Measurements from ENCODE around the gene SEMA3B. TPM values are rescaled to one million over a fixed set of nuclear protein-coding genes. Genes with fewer than 3 reads are reported as not detected.

Gene SEMA3B
- total RNA-seq = 107 TPM

DNA sequence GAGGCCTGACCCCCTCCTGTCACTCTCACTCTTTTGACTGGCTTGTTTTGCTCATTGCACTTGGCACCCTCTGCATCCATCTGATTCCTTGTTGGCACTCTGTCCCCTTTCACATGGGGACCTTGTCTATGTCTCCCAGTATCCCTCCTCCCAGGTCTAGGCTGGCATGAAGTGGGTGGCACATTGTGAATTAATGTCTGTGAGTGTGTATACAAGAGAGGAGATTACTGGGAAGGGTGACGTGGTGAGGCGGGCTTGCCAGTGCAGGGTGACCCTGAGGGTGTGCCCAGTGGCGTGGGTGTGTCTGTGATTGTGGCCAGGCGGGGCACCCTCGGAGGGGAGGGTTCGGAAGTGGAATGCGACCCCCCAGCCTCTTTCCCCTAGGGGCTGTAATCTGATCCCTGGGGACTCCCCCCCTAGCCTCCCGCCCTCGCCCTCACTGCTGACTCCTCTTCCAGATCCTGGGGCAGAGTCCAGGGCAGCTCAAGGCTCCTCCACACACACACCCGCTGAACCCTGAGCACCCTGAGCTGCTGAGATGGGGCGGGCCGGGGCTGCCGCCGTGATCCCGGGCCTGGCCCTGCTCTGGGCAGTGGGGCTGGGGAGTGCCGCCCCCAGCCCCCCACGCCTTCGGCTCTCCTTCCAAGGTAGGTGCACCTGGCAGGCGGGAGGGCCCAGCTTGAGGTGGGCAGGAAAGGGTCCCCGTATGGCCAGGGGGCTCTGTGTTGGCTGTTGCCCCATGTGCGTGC lies at the start of gene SEMA3B:
Gene SEMA3B, plus strand, starts transcription at position 445 of the 749 bp plus-strand sequence. Its CDS starts 94 bp downstream, at position 539.

DNA sequence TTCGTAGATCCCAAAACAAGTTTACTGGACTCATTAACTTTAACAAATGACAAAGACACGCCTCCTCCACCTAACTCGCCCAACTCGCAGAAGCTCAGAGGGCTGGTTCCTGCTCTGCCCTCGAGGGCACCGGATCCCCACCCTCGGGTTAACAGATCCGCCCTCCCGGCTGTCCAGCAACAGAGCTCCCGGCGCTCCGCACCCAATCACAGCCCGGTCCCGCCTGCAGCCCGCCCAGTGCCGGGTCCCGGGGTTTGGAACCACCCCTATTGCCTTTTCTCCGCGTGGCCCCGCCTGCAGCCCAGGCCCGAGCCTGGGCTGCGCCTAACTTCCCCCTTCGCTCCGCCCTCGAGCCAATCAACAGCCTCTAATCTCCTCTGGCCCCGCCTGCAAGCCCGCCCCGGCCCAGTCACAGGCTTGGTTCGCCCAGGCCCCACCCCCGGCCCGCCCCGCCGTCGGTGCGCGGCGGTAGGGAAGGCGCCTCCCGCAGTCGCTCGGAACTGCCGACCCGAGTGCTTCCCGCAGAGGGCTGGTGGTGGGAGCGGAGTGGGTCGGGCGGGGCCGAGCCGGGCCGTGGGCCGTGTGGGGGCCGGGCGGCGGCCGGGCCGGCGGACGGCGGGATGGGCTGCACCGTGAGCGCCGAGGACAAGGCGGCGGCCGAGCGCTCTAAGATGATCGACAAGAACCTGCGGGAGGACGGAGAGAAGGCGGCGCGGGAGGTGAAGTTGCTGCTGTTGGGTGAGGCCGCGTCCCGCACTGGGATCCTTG lies 33.0 kb upstream of the SEMA3B start, which contains the start of gene GNAI2:
Gene GNAI2, plus strand, starts transcription at position 489 of the 768 bp plus-strand sequence. Its CDS starts 132 bp downstream, at position 621.

DNA sequence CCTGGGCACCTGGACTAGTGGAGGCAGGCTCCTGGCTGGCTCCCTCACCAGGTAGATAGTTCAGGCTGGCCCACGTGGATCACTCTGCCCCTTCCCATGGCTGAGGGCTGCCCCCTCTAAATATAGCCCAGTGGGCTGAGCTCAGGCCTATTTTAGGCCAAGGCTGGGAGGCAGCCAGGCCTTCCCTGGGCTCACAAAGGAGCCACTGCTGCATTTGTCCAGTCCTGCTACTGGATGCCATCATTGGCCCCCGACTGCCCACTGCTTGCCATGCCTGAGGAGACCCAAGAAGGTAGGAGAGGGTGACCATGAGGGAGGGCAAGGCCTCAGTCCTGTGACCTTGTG lies 9.9 kb downstream of the SEMA3B start, which contains the start of gene LSMEM2:
Gene LSMEM2, plus strand, starts transcription at position 208 of the 345 bp plus-strand sequence. Its CDS starts 27 bp downstream, at position 235.

DNA sequence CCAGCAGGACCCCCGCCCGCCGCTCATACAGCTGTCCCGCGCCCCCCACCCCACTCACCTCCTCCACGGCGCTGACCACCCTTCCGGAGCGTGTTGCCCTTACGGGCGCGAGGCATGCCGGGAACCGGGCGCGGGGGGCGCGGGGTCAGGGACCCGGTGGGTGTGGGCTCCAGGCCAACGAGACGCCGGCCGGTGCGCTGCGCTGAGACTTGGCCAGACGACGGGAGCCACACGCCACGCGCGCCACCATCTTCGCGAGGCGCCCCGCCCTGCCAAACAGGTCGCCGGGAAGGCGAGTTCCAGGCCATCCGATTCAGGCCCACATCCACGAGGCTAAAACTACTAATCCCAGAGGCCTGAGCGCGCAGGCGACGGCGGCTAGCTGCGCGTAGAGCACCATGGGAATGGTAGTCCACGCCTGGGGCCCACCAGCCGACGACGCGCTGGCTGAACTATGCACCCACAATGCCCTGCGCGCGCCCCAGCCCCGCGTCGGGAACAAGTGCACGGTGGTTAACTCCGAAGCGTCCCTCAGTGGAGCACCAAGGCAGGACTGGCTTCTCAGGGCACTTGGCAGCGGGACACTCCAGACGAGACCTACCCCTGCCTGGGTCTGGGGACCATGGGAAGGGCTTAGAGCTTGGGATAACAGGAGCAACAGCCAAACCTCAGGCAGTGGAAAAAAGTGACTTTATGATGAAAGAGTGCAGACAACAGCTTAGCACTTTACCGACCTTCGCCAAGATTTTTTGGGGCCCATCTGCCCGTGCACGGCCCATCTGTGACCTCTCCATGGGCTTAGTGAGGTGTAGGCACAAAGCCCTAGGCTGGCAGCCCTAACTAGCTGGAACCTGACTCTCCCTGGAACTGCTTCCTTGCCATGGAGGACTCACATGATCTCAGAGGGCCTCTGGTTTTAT lies 23.5 kb downstream of the SEMA3B start, which contains the start of gene IFRD2:
Gene IFRD2, minus strand, starts transcription at position 271 of the 920 bp plus-strand sequence. Its CDS starts 155 bp downstream, at position 116.

DNA sequence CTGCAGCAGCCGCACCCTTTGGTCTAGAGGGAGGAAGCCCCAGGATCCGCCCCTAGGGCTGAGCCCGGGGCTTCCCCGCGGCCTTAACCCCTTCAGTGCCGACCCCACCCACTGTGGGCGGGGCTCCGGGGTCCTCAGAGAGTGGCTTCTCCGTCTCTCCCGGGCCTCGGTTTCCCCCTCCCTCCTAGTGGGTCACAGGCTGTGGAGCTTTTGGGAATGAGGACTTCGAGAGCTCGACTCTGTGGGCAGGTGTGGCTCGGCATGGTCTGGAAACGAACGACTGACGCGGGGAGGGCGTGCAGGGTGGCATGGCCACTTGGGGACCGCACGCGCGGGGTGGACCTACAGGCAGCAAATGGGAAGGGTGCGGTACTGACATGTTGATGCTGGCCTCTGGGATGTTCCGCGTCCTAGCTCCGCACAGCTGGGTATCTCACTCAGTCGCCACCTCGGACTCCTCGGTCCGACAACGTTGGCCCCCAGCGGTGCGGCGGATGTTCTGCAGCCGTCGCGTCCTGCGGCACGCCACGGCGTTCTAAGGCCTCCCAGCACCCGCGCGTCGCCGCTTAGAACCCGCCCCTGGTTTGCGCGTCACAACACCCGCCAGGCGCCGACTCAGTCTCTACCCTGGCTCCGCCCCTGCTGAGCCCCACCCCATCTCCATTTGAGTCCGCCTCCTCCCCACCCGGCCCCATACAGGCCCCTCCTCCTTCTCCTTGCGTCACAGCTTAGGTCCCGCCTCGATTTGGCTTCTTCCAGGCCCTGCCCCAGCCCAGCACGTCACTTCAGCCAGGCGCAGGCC lies 30.1 kb downstream of the SEMA3B start, which contains the start of the genes HYAL3 and NAA80:
Gene HYAL3, minus strand, starts transcription at position 570 of the 802 bp plus-strand sequence. CDS start 3,803 bp downstream, outside the sequence.
Gene NAA80, minus strand, starts transcription at position 570 of the 802 bp plus-strand sequence. CDS start 1,942 bp downstream, outside the sequence.

DNA sequence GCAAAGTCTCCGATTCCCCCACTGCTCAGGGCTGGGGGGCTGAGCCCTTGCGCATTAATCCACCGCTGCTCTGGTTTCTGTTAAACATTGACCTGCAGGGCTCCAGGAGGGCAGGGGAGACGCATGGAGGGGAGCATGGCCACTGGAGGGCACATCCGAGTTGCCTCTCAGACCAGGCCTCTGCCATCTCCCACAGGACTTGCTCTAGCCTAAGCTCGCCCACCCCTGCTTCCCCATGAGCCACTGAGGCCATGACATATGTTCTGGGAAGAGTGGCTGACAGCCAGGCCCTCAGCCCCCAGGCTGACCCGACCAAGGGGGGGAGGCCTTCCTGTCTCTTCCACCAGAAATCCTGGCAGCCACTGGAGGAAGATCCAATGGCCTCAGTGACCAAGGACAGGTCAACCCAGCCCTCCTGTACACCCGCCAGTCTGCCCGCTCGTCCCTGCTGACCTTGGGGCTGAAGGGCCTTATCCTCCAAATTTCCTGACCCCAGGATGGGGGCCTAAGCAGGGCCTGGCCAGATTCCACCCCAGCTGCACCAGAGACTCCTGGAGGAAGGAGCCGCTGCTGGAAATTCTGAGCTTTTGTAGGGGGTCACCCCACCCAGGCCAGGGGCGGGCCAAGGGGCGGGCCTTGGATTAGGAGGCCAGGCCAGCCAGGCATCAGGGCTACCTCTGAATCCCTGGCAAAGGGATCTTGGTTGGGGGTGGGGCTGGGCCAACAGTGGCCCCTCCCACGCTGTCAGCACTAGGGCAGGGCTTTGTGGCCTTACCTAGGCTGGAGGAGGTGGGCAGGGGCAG lies 34.3 kb downstream of the SEMA3B start, which contains the start of gene HYAL1:
Gene HYAL1, minus strand, starts transcription at position 562 of the 803 bp plus-strand sequence. CDS start 618 bp downstream, outside the sequence.

DNA sequence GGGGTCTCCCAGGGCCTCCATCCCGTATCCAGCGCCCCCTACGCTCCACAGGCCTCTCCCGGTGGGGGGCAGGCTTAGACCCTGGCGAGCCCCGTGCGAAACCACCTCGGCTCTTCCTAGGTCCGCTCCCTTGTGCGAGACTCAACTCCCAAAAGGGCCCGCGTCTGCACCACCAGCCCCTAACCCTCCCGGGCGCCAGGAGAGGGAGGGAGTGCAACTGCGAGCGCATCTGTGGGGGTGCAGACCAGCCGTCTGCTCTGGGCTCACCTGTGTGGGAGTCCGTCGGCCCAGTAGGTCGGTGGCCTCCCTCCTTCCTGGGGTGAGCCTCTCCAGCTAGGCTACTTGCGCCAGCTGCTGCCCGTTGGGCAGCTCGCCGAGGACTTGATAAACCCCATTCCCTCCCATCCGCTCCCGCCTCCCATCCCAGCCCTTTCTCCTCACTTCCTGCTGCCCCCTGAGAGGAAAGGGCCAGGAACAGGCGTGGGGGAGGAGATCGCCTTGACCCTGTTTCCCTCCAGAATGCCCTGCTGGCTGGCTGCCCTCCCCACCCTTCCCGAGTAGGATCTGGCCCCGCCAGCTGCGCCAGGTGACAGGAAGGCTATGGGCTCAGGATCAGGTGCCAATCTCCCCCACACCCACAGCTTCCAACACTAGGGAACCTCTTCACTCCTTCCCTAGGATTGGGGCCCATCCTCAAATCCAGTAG lies 53.6 kb downstream of the SEMA3B start, which contains the start of gene HYAL2:
Gene HYAL2, minus strand, starts transcription at position 360 of the 706 bp plus-strand sequence. CDS start 2,256 bp downstream, outside the sequence.

Other genes with a start within 250 kb of the SEMA3B start
- gene RBM5, start 180.2 kb upstream of the SEMA3B start, total RNA-seq = 451 TPM
- gene SEMA3F, start 113.8 kb upstream of the SEMA3B start, total RNA-seq = 60.7 TPM
- gene GNAT1, start 77.5 kb upstream of the SEMA3B start, total RNA-seq = 66.7 TPM
- 21.4 TPM for gene SLC38A3, start 63.9 kb upstream of the SEMA3B start, total RNA-seq
- 125 TPM for gene GNAI2, start 32.9 kb upstream of the SEMA3B start, total RNA-seq
- 1.4 TPM for gene LSMEM2, start 9.9 kb downstream of the SEMA3B start, total RNA-seq
- 19.8 TPM for gene IFRD2, start 23.3 kb downstream of the SEMA3B start, total RNA-seq
- 3.9 TPM for gene HYAL3, start 30.3 kb downstream of the SEMA3B start, total RNA-seq
- gene NAA80, start 30.3 kb downstream of the SEMA3B start, total RNA-seq = 5.5 TPM
- 1.1 TPM for gene HYAL1, start 34.4 kb downstream of the SEMA3B start, total RNA-seq
- 71.0 TPM for gene HYAL2, start 53.6 kb downstream of the SEMA3B start, total RNA-seq
- gene TUSC2, start 59.1 kb downstream of the SEMA3B start, total RNA-seq = 31.8 TPM
- gene RASSF1, start 71.7 kb downstream of the SEMA3B start, total RNA-seq = 37.6 TPM
- gene ZMYND10, start 76.6 kb downstream of the SEMA3B start, total RNA-seq = 5.7 TPM
- gene NPRL2, start 81.6 kb downstream of the SEMA3B start, total RNA-seq = 30.0 TPM
- 17.0 TPM for gene CYB561D2, start 81.7 kb downstream of the SEMA3B start, total RNA-seq
- gene TMEM115, start 90.4 kb downstream of the SEMA3B start, total RNA-seq = 33.6 TPM
- 17.4 TPM for gene CACNA2D2, start 234.5 kb downstream of the SEMA3B start, total RNA-seq

Measured in camera-type eye (tissue), 1 donor.